Muscle layer of duodenum (tissue), 2 donors: ENCODE results near the gene AQP1.

ENCODE experiments used
- H3K27ac ChIP-seq: one replicate; pipeline ENCODE4 v1.7.0; 2013; ENCODE audit warnings: mild to moderate bottlenecking, low read length
- H3K27me3 ChIP-seq: one replicate; pipeline ENCODE4 v1.7.0; 2013; ENCODE audit warnings: low read depth, mild to moderate bottlenecking, control low read depth, low read length
- H3K36me3 ChIP-seq, 2 donors: one replicate each; pipeline ENCODE4 v1.7.0; 2013; ENCODE audit warnings: low read length in 2 of 2, control low read depth in 1 of 2, mild to moderate bottlenecking in 1 of 2; ENCODE audit not compliant: insufficient read depth in 2 of 2, control insufficient read depth in 1 of 2
- H3K4me1 ChIP-seq, 2 donors: one replicate each; pipeline ENCODE4 v1.7.0; 2013; ENCODE audit warnings: low read length in 2 of 2, mild to moderate bottlenecking in 2 of 2, control low read depth in 1 of 2, moderate library complexity in 1 of 2; ENCODE audit not compliant: insufficient read depth in 2 of 2, control insufficient read depth in 1 of 2
- H3K4me3 ChIP-seq, 2 donors: one replicate each; pipeline ENCODE4 v1.7.0; 2013; ENCODE audit warnings: low read length in 2 of 2, low read depth in 1 of 2, mild to moderate bottlenecking in 1 of 2
- H3K9me3 ChIP-seq, 2 donors: one replicate each; pipeline ENCODE4 v1.7.0; 2013; ENCODE audit warnings: low read length in 2 of 2, control low read depth in 1 of 2, mild to moderate bottlenecking in 1 of 2; ENCODE audit not compliant: control insufficient read depth in 1 of 2
- donor health status: healthy.

Gene AQP1

DNA sequence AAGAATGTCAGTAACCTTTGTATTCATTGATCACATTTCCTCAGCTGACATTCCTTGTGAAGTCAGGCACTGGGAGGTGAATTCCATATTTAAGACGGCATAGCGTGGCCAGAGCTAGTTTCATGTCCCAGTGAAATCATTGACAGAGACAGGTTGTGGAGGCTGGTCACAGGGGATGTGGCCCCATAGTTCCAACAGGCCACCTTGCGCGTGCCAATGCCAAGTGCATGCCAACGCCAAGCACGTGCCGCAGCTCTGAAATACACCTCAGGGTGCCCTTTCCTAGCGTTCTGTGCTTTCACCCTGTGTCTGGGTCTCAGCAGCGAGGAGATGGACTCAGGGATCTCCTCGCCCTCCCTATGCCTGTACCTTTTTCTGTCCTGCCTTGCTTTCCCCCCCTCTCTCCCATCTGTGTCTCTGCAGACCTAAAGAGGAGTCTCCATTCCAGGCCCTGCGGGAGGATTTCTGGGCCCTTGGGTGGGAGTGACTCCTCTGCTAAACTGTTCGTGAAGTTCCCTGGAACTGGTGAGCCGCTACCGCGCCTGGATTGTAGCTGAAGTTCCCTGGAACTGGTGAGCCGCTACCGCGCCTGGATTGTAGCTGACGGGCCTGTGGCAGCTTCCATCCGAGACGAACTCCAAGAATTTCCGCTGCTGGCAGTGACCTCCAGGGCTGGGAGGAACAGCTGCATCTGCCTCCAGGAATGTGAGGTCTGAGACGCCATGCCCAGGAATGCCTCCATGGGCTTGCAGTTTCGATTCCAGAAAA, 19.7 kb downstream of the AQP1 start:
- Histone ChIP-seq H3K4me1 (peaks cover 0 to 13% of the 10 kb centered on the region in 2 donors), H3K4me3 (no peak overlapping the region), H3K27ac (no peak overlapping the region)

DNA sequence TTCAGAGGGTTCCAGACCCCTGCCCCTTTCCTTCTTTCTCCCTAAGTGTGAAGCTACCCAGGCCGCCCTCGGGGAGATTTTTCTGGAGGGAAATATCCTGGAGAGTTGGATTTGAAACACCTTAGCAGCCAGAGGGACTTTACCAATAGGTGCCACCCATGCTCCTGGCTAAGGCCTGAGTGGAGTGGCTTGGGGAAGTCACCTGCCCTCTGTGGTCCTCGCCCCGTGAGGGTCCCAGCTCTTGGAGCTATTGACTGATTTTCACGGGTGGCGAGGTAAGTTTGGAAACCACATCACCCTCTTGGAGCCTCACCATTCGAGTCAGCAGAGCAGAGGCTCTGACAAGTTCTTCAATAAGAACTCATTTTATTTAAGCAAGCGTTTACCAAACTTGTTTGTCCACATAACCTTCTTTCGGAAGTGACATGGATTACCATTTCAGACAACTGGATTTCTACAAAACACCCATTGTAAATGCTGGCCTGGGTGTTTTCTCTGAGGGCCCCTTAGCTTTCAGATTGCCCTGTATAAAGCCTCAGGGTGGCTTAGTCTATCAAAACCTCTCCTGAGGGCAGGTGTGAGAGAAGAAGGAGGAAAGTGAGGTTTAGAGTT, 20.4 kb downstream of the AQP1 start:
- Histone ChIP-seq H3K27ac (no peak overlapping the region), H3K4me3 (no peak overlapping the region), H3K27me3 (no peaks in the 10 kb centered on the region)

More for the DNA sequence above, 19.7 kb downstream of the AQP1 start:
- H3K36me3 ChIP-seq, result peaks cover 0 to 14% of the 10 kb centered on the region in 2 donors
- H3K9me3 ChIP-seq, result peaks cover 8 to 10% of the 10 kb centered on the region in 2 donors
- H3K27me3 ChIP-seq, result no peaks in the 10 kb centered on the region

DNA sequence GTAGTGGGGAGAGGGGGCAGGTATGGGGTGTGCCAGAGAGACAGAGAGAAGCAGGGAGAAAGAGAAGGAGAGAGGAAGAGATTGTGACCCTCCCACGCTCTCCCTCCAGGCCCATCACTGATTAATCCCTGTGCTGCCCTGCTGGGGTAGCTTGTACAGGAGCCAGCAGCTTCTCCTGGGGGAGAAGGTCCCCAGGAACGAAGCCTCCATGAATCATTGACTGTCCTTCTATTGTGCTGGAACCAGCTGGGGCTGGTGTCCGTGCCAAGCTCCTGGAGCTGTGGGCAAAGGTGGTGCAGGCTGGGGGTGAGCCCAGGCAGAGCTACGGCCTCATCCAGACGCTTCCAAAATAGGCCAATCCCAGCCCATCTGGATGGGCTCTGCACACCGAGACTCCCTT, 20.9 kb downstream of the AQP1 start:
- Histone ChIP-seq H3K27ac (no peak overlapping the region), H3K4me3 (no peak overlapping the region), H3K4me1 (peaks cover 0 to 13% of the 10 kb centered on the region in 2 donors), H3K36me3 (peaks cover 0 to 2% of the 10 kb centered on the region in 2 donors), H3K9me3 (no peaks in the 10 kb centered on the region), H3K27me3 (no peaks in the 10 kb centered on the region)

More for the DNA sequence above, 20.4 kb downstream of the AQP1 start:
- H3K4me1 ChIP-seq, result peaks cover 0 to 13% of the 10 kb centered on the region in 2 donors
- peaks cover 0 to 7% of the 10 kb centered on the region in 2 donors for H3K36me3 ChIP-seq
- H3K9me3 ChIP-seq, result peaks cover 3 to 4% of the 10 kb centered on the region in 2 donors

GRCh38 chr7:30933124-30933974, 21.7 kb downstream of the AQP1 start:
- Histone ChIP-seq H3K9me3 (no peaks in the 10 kb centered on the region), H3K4me1 (peaks cover 0 to 15% of the 10 kb centered on the region in 2 donors), H3K4me3 (no peak overlapping the region), H3K27me3 (no peaks in the 10 kb centered on the region), H3K27ac (no peak overlapping the region), H3K36me3 (no peaks in the 10 kb centered on the region)

DNA sequence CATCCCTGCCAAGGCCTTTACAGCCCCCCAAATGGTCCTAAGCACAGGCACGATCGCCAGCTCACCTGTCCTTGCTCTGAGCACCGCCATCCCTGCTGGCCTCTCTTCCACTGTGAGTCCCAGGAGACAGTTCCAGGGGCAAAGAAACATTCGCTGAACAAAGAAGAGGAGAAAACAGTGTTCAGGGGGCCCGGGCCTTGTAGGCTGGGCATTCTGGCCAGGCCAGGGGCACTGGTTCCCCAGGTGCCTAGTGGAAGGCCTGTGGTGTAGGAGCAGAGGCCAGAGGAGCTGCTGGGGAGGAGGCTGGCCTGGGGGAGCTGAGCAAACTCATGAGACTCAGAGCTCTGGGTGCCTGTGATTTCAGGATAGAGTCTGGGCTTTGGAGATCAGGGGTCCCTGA, 22.6 kb downstream of the AQP1 start:
- Histone ChIP-seq H3K4me1 (peaks cover 0 to 21% of the 10 kb centered on the region in 2 donors), H3K4me3 (no peak overlapping the region), H3K27ac (no peak overlapping the region), H3K27me3 (no peaks in the 10 kb centered on the region), H3K36me3 (no peaks in the 10 kb centered on the region), H3K9me3 (no peaks in the 10 kb centered on the region)

GRCh38 chr7:30934732-30935568, 23.3 kb downstream of the AQP1 start:
- Histone ChIP-seq H3K4me1 (peaks cover 0 to 21% of the 10 kb centered on the region in 2 donors), H3K4me3 (no peak overlapping the region), H3K36me3 (no peaks in the 10 kb centered on the region), H3K27ac (no peak overlapping the region), H3K27me3 (no peaks in the 10 kb centered on the region), H3K9me3 (no peaks in the 10 kb centered on the region)

- Histone ChIP-seq H3K27ac (no peak overlapping the region), H3K27me3 (no peaks in the 10 kb centered on the region)
Observed at GRCh38 chr7:30935569-30935877, 23.9 kb downstream of the AQP1 start.

DNA sequence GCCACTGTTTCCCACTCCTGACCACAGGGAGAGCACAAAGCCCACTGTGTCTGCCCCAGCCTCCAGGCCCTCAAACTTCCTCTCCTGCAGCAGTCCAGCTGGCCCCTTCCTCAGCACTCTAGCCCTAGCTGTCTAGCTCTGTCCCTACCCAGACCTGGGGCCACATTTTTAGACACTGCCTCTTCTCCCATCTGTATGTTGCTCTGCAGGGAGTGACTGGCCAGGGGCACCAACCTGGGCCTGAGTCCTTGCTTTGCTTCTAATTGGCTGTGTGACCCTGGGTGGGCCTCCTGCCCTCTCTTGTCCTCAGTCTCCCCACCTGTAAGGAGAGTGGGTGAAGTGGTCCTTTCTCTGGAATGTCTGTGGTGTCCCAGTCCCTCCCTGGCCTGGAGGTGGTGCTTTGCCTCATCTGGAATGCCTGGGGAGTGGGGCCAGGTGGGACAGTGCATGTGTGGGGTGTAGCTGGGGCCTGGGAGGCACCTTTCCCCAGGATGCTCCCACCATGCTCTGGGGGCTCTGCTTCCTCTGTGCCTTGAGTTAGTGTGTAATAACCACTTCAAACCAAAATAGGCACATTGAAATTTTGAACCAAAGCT, 25.1 kb downstream of the AQP1 start:
- H3K27ac ChIP-seq, result peak overlapping the region; percentile 43
- H3K27me3 ChIP-seq, result no peaks in the 10 kb centered on the region
- H3K4me1 ChIP-seq, result peaks cover 0 to 11% of the 10 kb centered on the region in 2 donors
- H3K36me3 ChIP-seq, result no peaks in the 10 kb centered on the region
- H3K9me3 ChIP-seq, result no peaks in the 10 kb centered on the region
- H3K4me3 ChIP-seq, result no peak overlapping the region

More at GRCh38 chr7:30935569-30935877, 23.9 kb downstream of the AQP1 start:
- H3K4me3 ChIP-seq, result no peak overlapping the region
- H3K4me1 ChIP-seq, result peaks cover 0 to 21% of the 10 kb centered on the region in 2 donors
- no peaks in the 10 kb centered on the region for H3K9me3 ChIP-seq
- no peaks in the 10 kb centered on the region for H3K36me3 ChIP-seq

GRCh38 chr7:30937416-30937815, 25.8 kb downstream of the AQP1 start:
- H3K27me3 ChIP-seq, result no peaks in the 10 kb centered on the region
- no peaks in the 10 kb centered on the region for H3K36me3 ChIP-seq
- no peak overlapping the region for H3K4me3 ChIP-seq
- H3K27ac ChIP-seq, result peak overlapping the region; percentile 43
- H3K9me3 ChIP-seq, result no peaks in the 10 kb centered on the region
- H3K4me1 ChIP-seq, result peaks cover 0 to 7% of the 10 kb centered on the region in 2 donors

DNA sequence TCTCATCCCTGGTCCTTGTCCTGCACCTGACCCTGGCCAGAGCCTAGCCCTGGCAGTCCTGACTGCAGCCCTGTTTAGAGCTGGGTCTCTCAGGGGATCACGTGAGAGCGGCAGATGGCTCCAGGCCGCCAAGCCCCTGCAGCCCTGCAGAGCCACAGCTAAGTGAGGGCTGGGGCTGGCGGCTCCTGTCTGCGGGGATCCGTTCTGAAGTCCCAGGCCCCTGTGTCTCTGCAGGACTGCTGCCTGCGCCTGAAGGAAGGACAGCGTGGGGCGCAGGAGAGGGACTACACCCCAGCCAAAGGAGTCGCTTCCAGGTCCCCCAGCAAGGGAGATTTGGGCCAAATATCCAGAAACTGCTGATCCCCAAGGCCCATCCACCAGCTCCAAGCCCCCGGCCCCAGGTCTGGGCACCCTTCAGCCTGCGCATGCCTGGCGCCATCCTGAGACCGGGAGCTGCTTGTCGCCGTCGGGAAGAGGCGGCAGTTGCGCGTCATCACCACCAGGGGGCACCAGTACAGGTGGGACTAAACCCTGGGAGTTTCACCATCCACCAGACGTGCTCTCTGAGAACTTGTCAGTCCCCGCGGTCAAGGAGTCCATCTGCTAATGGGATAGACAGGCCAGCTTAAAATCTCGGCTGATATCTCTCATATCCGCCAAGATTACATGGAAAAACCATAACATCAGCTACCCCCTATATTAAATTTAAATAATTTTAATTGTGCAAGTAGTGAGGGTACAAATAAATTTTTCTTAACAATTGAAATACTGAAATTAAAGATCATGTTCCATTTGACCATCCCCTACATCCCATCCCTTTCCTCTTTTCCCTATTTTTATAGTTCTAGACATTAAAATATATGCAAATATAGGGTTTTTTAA, 27.0 kb downstream of the AQP1 start:
- Histone ChIP-seq H3K9me3 (no peaks in the 10 kb centered on the region), H3K27me3 (no peaks in the 10 kb centered on the region), H3K4me1 (peaks cover 0 to 7% of the 10 kb centered on the region in 2 donors), H3K4me3 (peak overlapping the region in 1 of 2 donors; percentile 32), H3K36me3 (no peaks in the 10 kb centered on the region), H3K27ac (no peak overlapping the region)
